ENCODE measurements around the gene GTF3C5.

The GTF3C5 gene

DNA sequence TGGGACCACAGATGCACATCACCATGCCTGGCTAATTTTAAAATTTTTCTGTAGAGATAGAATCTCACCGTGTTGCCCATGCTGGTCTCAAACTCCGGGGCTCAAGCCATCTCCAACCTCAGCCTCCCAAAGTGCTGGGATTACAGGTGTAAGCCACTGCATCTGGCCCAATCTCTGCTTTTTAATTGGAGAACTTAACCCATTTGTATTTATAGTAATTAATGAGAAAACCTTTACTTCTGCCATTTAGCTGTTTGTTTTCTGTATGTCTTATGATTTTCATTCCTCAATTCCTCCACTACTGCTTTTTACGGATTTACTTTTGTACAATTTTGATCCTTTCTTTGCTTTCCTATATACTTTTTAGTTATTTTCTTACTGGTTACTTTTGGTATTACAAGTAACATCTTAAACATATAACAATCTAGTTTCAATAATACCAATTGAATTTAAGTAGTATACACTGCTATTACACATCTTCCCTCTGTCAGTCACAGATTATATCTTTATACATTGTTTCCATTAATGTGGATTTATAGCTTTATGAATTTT lies 64.1 kb downstream of the GTF3C5 start:
- DNase-seq, result no peak

DNA sequence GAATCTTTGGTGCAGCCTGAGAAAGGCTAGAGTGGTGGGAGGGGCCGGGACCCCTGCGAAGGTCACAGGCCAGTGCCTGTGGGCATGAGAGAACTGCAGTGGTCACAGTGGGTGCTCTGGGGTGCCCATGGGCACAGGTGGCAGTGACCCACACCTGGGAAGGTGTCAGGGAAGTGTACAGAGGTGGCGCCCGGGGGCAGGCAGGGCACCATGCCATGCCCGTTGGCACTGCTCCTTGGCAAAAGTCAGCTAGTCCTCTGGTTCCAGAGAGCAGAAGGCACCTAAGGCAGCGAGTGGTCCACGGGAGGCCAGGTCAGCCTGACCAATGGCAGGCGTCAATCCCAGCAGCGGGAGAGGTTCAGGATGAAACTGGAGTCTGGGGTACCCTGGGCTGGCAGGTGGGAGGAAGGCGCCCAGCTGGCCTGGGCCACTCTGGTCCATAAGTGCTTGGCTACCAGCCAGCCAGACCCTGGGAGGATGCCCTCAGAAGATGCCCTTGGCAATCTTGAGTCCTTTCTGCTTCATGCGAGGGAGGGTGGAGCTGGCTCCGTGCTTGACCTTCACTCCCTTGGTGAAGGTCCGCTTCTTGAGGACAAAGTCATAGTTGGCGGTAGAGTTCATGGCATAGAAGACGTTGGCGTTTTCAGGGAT lies 67.4 kb downstream of the GTF3C5 start:
- no peak for DNase-seq

DNA sequence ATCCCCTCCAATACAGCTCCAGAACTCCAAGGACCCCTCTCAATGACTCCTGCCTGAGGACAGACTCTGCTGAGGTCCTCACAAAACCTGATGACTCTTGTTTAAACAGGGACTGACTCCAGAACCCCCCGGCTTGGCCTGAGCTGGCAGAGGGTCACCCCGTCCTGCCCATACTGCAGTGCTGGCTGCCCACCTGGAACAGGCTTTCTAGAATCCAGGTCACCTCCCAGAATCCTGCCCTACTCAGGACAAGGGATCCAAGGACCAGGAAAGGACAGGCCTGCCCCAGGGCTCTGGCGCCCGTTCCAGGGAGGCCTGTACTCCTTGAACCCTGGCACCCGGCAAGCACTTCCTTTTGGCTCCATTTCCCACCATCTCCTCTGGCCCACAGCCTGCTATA lies 68.1 kb downstream of the GTF3C5 start:
- no peak for DNase-seq

DNA sequence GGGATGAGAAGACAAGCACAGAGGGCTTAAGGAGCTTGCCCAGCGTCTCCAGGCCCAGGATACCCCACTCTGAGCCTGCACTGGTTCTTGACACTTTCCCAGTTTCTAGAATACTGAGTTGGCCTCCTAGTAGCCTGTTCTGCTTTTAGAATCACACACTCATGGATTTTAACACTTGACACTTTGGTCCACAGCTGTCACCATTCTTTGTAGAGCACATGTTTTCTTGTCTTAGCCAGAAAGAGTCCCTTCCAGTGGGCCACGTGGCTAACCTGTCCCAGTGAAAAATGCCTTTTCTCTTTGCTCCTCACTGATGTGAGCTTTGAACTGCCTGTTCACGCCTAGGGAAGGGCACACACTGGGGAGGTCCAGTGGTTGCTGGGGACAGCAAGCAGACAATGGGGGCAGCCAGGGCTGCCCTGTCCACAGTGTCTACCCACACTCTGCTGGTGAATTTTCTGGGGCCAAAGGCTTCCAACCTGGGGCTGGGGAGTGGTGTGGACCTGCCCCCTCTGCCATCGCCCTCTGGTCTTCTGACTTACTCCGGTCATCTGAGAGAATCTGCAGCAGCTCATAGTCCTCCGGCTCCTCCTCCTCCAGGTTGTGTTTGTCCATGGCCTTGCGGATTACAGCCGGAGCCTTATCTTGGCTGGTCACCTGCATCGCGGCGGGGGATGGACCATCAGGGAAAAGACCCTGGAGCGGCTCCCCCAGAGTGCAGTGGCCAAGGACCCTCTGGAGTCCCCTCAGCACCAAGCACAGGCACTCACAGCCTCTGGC lies 69.1 kb downstream of the GTF3C5 start:
- DNase-seq, result no peak

DNA sequence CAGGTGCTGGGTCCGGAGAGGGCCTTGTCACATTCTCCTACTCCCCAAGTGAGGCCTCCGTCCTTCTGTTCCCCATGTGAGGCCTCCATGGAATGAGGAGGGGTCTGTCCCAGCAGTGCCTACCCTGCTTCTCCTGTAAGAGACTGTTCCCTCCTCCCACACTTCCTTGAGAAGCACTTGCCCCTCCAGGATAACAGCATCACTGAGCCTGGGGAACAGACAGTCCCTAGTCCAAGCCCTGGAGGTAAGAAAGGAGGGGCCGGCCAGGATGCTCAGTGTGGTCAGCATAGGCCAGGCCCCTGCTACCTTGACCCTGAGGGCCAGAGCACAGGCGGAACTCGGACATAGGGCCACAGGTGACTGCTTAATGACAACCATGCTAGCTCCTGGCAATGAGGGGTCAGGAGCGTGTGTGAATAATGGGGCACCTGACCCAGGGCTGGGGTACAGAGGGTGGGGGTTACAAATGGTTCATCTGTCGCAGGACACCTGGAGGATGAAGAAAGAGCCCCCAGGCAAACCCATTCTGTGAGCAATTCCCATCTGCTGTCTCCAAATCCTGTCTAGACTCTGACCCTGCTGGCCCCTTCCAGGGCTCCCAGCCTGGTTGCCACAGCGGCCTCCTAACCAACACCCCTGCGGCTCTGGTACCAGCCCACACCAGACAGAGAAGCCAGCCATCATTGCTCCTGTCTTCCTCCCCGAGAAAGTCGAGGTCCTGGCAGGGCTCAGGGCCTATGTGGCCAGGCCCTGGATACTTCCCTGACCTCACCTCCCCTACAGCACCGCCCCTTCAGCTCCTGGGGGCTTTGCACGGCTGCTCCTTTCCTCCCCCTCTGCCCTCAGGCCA lies 69.9 kb downstream of the GTF3C5 start:
- no peak for DNase-seq

DNA sequence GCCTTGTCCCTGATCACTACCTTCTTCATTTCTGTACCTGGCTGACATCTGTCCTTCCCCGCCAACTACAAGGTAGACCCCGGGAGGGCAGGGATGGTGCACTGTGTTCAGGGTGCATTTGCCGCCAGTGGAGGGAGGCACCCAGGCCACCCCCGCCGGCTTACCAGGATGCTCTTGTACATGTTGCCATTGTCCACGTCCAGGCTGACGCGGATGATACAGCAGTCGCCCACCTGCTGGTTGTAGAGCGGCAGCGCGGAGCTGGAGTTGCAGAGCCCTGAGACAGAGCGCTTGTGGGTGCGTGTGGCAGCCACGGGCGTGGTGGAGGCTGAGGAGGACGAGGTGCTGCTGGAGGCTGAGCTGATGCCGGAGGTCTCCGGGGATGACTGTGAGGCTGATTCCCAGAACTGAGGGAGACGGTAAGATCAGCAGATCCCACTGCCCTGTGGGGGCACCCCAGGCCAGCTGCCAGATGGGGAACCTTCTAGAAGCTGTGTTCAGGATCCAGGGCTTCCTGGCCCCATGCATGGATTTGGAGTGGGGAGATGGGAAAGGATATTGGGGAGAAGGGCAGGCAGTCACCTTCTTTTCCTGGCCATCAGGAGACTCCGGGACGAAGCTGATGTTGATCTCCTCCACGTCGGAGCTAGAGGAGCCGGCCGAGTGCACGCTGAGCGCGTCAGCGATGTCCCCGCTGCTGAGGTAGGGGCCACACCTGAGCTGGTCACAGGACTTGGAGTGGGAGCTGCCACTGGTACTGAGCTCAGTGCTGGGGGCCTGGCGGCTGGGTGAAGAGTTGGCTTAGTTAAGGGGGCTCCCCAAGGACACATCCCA lies 70.8 kb downstream of the GTF3C5 start:
- no peak for DNase-seq

DNA sequence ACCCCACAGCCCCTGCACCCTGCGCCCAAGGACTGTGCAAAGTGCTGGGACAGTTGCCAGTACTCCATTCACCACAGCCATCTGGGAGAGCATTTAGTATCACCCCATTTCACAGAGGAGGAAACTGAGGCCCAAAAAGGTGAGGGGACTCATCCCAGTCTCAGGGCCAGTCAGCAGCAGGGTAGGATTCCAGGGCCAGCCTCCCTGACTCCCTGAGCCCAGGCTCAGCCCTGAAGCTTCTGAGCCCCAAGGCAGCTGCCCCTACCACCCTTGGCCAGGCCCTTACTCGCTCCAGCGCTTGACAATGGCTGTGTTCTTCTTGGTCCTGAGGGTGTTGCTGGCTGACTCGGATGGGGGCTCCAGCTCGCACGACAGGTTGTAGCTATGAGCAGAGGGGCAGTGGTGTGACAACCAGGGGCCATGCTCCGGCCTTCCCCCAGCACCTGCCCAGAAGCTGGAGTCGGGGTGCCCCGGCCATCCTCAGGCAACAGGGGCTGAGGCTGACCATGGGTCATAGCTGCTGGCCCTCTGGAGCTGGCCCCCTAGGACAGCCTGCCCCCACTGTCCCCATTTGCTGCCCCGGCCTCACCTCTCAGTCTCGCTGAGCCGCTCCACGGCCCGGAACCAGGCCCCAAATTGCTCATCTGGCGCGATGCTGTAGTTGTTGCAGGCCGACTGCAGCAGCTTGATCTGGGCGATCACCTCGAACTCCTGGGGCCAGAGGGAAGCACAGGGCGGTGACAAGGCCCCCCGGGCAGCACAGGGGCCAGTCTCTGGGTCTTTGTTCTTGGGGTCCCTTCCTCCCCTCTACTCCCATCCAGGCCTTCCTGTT lies 71.6 kb downstream of the GTF3C5 start:
- no peak for DNase-seq

DNA sequence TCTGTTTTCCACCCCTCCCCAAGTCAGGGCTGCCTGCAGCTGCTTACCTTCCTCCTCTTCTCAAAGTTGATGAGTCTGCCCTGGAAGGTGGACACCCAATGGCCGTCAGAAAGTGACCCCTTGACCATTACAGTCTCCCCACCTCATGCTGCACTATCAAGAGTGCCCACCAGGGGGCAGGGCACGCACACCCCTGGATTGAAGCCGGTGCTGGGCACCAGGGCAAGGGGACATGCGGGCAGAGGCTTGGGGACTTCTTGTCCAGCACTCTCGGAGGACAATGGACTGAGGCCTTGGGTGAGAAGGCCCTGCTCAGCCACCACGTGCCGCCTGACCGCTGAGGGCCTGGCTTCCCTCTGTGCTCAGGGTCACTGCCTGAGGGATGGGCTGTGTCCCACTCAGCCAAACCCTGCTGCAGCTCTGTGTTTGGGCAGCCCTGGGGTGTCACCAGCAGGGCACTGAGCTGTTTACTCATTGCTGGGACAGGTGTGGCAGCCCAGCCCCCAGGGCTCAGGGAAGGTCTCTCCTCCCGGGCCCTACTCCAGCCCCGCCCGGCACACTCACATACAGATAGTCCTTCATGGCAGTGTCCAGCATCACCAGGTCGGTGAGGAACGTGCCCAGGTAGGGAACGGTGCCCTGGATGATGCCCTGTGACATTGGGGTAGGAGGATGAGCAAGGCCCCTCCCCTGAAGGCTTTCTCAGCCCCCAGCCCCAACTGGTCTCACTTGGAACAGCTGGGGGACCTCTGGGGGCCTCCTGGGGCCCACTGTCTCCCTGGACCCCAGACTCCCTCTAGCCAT lies 72.6 kb downstream of the GTF3C5 start:
- no peak for DNase-seq

DNA sequence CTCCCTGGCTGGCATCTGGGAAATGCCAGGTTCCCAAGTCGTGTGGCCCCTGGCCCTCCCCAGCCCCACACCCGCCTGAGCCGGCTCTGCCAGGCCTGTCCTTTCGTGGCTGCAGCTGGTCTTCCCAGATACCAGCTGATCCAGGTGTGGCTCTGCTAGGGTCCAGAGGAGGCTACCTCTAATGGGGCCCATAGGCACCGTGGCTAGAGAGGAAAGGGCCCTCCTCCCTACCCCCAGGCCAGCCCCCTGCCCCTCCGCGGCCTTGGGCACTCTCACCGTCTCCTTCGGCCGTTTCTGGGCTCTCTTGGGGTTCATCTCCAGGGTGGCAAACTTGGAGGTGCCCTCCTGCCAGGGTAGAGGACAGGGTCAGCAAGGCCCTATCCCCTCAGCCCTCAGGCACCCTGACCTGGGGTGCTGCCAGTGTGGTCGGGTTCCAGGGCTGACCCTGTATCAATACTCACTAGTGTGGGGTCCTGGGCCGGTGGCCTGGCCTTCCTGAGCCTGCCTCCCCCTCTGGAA lies 73.2 kb downstream of the GTF3C5 start:
- no peak for DNase-seq

DNA sequence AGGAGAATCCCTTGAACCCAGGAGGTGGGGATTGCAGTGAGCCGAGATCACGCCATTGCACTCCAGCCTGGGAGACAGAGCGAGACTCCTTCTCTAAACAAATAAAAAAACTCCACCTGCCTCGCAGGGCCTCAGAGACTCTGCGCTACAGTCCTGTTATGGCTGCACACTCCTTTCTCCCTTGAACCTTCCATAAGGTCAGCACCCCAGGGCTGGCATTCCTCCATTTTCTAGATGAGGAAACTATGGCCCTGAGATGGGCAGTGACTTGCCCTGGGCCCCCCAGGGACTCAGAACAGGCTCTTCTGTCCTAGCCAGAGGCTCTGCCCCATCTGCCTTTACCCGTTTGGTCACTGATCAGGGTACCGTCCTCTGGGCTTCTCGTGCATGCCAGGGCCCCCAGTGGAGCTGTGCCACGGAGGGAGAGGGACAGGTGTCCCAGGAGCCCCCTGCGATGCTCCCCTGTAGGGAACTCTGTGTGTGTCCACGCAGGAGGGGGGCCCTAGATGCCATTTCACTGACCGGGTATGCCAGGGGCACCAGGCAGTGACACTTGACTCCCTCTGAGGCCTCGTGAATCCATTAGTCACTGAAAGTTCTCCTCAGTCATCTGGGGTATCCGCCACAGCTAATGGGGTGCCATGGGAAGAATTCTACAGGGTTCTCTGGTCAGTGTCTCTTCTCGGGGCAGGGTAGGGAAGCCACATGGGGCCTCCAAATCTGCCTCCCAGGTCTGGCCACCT lies 74.1 kb downstream of the GTF3C5 start:
- DNase-seq, result no peak

DNA sequence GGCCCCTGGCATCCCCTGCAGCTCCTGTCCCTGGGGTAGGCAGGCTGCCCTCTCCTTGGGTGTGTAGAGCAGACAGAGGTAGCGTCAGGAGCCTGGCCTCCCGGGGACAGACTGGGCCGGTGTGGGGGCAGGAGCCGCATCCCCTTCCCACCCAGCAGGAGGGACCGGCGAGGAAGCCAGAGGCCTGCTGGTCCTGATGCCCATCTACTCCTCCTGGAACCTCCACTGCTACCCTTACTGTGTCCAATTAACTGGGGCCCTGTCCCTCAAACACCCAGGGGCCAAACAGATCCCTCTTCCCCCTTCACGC lies 74.6 kb downstream of the GTF3C5 start:
- DNase-seq, result no peak

DNA sequence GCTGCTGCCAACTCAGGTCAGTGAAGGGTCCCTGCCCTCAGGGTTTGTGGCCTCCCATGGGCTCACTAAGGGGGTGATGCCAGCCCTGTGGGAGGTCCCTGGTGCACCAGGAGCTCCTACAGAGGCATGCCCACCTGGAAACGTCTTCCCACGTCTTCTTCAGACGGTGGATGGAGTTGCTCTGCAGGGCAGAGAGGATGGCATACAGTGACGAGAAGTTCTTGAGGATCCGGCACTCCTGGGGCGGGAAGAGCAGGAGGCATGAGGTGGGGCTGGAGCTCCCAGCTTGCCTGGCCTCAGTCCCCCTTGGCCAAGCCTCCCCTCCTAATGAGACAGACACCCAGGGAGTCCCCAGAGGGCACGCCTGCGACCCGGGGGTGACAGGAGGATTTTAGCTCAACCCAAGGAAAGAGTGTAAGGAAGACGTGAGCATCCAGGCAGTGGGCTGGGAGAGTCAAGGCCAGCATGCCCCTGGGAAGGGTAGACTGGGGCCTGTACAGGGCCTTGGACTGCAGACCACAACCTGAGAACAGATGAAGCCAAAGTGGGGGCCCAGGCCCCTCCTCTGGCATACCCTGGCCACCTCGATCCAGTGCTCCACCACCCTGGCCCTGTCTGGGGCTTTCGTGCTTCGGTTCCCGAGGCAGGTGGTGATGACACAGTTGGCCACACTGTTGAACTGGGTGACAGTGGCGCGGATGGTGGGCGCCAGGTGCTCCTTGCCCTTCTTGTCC lies 75.9 kb downstream of the GTF3C5 start:
- DNase-seq, result no peak

DNA sequence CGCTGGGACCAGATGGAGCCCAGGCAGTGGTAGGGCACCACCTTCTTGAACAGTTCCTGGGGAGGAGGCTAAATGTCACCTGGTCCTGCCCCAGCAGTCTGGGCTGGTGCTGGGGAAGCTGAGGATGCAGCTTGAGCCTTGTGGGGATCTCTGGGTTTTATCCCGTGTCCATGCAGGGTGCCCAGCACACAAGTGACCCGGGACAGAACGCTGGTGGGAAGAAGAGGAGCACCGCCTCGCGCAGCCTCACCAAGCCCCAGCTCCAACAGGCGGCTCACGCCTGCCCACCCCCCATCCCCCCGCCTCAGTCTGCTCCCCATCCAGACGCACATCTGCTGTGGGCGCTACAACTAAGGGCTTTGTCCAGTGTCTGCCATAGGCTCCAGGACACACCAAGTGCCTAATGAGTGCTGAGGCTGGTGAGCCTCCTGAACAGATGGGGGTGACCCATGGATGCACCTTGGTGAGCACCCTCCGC lies 76.5 kb downstream of the GTF3C5 start:
- DNase-seq, result no peak
